ENCODE results near the gene LIPK. TPM values are rescaled to one million over a fixed set of nuclear protein-coding genes. Genes with fewer than 3 reads are reported as not detected.
A peak's percentile ranks its signal among the peaks of the same experiment; 100 is the strongest.
"Not testable (repeated sequence)": the region's sequence is repeated elsewhere in the genome, so short reads cannot be mapped to it uniquely, and the experiment has no call there.

The LIPK gene
- total RNA-seq, 2 donors from 2014 or later = not detected

DNA sequence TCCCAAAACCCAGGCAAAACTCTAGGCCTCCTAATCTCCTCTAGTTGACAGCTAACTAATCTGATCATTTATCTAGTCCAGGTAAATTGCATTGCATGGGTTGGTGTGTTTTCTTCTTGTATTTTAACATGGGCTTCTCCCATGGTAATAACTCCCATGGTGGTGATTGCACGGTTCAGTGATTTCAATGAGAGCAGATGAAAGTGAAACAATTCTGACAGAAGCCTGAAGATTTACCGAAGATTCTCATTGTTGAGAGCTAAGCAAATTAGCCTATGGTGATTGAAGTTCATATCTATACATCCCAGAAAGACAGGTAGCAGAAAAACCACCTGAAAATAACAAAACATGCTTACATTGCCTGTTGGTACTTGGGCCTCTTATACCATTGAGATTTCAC is 27.2 kb downstream of the LIPK start:
- H3K4me3 Mint-ChIP-seq = no peak overlapping the region
- no peak overlapping the region for H3K27ac Mint-ChIP-seq
- ATAC-seq (no peak), DNase-seq (ENCODE audit: low spot score) (no peak)
- H3K36me3 Mint-ChIP-seq = no peaks in the 10 kb centered on the region
- no peaks in the 10 kb centered on the region for H3K4me1 Mint-ChIP-seq (ENCODE audit: low read depth in 2 of 2)
- H3K9me3 Mint-ChIP-seq = no peaks in the 10 kb centered on the region
- H3K27me3 Mint-ChIP-seq = peaks cover 6 to 12% of the 10 kb centered on the region in 2 donors

DNA sequence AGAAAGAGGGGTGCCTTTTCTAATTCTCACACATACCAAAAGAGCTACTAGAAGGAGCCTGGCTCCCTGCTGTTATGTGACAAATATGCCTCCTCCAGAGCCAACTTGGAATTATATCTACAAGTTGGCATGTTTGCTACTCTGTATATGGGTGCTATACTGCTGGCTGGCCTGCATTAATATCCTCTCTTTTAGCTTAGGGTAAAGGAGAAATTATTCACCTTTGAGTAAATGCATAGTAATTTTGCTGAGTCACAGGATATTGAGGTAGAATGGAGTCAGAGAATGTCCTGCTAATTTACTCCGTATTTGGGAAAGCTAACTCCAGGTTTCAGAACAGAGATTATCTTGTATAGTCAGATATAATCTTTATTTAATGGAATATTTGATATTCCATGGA is 29.6 kb downstream of the LIPK start:
- Mint-ChIP-seq H3K27ac (no peak overlapping the region), H3K27me3 (peaks cover 14 to 18% of the 10 kb centered on the region in 2 donors), H3K4me1 (ENCODE audit: low read depth in 2 of 2) (no peaks in the 10 kb centered on the region), H3K36me3 (no peaks in the 10 kb centered on the region), H3K4me3 (no peak overlapping the region), H3K9me3 (no peaks in the 10 kb centered on the region)
- DNase-seq (ENCODE audit: low spot score) = no peak
- no peak for ATAC-seq

DNA sequence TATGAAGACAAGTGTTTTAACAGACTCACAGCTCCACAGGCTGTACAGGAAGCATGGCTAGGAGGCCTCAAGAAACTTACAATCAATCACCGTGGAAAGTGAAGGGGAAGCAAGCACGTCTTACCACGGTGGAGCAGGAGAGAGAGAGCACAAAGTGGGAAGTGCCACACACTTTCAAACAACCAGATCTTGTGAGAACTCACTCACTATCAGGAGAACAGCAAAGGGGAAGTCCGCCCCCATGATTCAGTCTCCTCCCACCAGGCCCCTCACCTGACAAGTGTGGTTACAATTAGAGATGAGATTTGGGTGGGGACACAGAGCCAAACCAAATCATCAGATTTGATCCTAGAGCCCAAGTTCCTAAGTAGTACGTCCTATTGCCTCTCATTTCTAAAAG is 35.9 kb downstream of the LIPK start:
- not testable (repeated sequence) for ATAC-seq; H3K4me1 Mint-ChIP-seq (ENCODE audit: low read depth in 2 of 2); DNase-seq (ENCODE audit: low spot score); H3K4me3 Mint-ChIP-seq; H3K27ac Mint-ChIP-seq
- peaks cover 23 to 55% of the 10 kb centered on the region in 2 donors for H3K27me3 Mint-ChIP-seq
- H3K36me3 Mint-ChIP-seq = peaks cover 12% of the 10 kb centered on the region
- H3K9me3 Mint-ChIP-seq = peaks cover 11% of the 10 kb centered on the region

- Mint-ChIP-seq H3K4me1 (ENCODE audit: low read depth in 2 of 2) (no peaks in the 10 kb centered on the region), H3K9me3 (peaks cover 11% of the 10 kb centered on the region), H3K36me3 (peaks cover 12% of the 10 kb centered on the region), H3K27ac (no peak overlapping the region), H3K4me3 (no peak overlapping the region), H3K27me3 (peaks cover 23 to 59% of the 10 kb centered on the region in 2 donors)
- DNase-seq (ENCODE audit: low spot score) (no peak), ATAC-seq (no peak)
These were observed 36.4 kb downstream of the LIPK start for GRCh38 chr10:88742448-88742847.

GRCh38 chr10:88744002-88744401 is 38.0 kb downstream of the LIPK start:
- Mint-ChIP-seq H3K27ac (no peak overlapping the region), H3K36me3 (peaks cover 12% of the 10 kb centered on the region), H3K9me3 (peaks cover 11% of the 10 kb centered on the region), H3K4me3 (no peak overlapping the region), H3K27me3 (peaks cover 21 to 47% of the 10 kb centered on the region in 2 donors), H3K4me1 (ENCODE audit: low read depth in 2 of 2) (no peaks in the 10 kb centered on the region)
- no peak for DNase-seq (ENCODE audit: low spot score)
- no peak for ATAC-seq

DNA sequence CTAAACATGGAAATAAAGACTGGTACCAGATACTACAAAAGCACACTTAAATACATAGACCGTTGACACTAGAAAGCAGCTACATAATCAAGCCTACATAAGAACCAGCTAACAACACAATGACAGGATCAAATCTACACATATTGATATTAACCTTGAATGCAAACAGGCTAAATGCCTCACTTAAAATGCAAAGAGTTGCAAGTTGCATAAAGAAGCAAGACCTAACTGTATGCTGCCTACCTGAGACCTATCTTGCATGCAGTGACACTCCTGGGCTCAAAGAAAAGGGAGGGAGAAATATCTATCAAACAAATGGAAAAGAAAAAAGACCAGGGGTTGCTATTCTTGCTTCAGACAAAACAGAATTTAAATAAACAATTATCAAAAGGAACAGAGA is 39.6 kb downstream of the LIPK start:
- ATAC-seq (no peak), DNase-seq (ENCODE audit: low spot score) (no peak)
- no peak overlapping the region for H3K27ac Mint-ChIP-seq
- no peak overlapping the region for H3K4me3 Mint-ChIP-seq
- peaks cover 12% of the 10 kb centered on the region for H3K36me3 Mint-ChIP-seq
- peaks cover 18 to 41% of the 10 kb centered on the region in 2 donors for H3K27me3 Mint-ChIP-seq
- no peaks in the 10 kb centered on the region for H3K4me1 Mint-ChIP-seq (ENCODE audit: low read depth in 2 of 2)
- peaks cover 11% of the 10 kb centered on the region for H3K9me3 Mint-ChIP-seq

DNA sequence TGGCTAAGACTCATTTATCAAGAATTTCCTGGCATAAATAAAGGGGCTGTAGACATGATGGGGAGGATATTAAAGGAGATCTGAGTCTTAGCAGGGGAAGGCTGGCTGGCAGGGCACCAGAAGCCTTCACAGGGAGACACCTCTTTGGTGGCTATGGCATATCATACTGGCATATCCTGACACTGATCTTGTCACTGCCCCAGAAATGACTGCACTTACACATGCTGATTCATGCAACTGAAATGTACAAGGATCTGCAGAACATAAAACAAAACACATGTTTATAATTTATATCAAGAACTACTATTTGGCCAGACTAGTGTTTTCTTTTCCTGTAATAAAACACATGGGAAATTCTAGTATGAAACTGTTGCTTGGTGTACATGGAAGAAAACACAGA is 48.2 kb downstream of the LIPK start:
- no peak for DNase-seq (ENCODE audit: low spot score)
- Mint-ChIP-seq H3K27ac (no peak overlapping the region), H3K36me3 (no peaks in the 10 kb centered on the region), H3K4me1 (ENCODE audit: low read depth in 2 of 2) (peaks cover 0 to 6% of the 10 kb centered on the region in 2 donors), H3K27me3 (peaks cover 3 to 7% of the 10 kb centered on the region in 2 donors), H3K9me3 (no peaks in the 10 kb centered on the region), H3K4me3 (no peak overlapping the region)
- no peak for ATAC-seq

- ATAC-seq = peak in 1 of 2 donors; percentile 58
- Mint-ChIP-seq H3K4me1 (ENCODE audit: low read depth in 2 of 2) (peaks cover 0 to 6% of the 10 kb centered on the region in 2 donors), H3K9me3 (no peaks in the 10 kb centered on the region), H3K4me3 (no peak overlapping the region), H3K27me3 (peaks cover 3 to 7% of the 10 kb centered on the region in 2 donors), H3K27ac (no peak overlapping the region), H3K36me3 (no peaks in the 10 kb centered on the region)
- DNase-seq (ENCODE audit: low spot score) = no peak
These were observed 49.7 kb downstream of the LIPK start for GRCh38 chr10:88755753-88756152.

- no peak overlapping the region for H3K4me3 Mint-ChIP-seq
- no peaks in the 10 kb centered on the region for H3K9me3 Mint-ChIP-seq
- H3K27ac Mint-ChIP-seq = no peak overlapping the region
- DNase-seq (ENCODE audit: low spot score) (no peak), ATAC-seq (no peak)
- H3K4me1 Mint-ChIP-seq (ENCODE audit: low read depth in 2 of 2) = peaks cover 0 to 6% of the 10 kb centered on the region in 2 donors
- H3K36me3 Mint-ChIP-seq = no peaks in the 10 kb centered on the region
- peaks cover 3 to 7% of the 10 kb centered on the region in 2 donors for H3K27me3 Mint-ChIP-seq
These were observed 50.6 kb downstream of the LIPK start for GRCh38 chr10:88756660-88757059.

DNA sequence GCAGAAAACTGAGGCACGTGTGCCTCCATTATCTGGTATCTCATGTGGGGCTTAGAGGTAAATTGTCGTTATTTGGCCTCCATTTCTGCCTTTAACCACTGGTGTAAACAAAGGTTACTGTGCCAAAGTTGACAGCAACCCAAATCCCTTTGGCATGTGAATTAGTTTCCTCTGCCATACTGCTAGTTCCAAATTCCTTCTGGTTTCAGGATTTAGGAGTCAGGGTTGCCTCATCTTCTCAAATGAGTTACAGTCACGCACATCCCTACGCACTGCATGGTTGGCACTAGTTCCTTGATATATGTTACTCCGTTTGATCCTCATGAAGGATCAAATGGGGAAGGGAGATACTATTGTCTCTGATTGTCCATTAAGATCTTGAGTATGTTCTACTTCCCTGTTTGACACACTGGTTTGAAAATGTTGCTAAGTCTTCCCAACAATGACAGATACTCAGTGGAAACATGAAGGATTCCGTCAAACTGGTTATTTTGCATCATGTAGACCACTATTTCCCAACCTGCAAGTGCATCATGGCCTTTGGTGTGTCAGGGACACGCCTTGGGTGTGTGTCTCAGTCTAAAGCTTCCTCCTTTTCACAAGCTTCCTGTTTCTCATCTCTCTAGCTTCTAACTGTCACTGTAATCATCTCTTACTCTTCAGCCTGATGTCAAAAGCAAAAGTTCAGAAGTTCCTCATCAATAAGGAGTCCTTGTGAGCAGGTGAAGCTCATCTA is 53.5 kb downstream of the LIPK start, which contains the start of gene LIPN:
Gene LIPN (plus strand): TSS at position 655 of the 736 bp plus-strand sequence. CDS start 1,386 bp downstream, outside the sequence.
- H3K4me3 Mint-ChIP-seq = no peak within 1 kb of the TSS
- H3K27me3 Mint-ChIP-seq = peaks cover 3 to 7% of the 10 kb centered on the region in 2 donors
- H3K9me3 Mint-ChIP-seq = no peaks in the 10 kb centered on the region
- peaks cover 0 to 6% of the 10 kb centered on the region in 2 donors for H3K4me1 Mint-ChIP-seq (ENCODE audit: low read depth in 2 of 2)
- H3K27ac Mint-ChIP-seq = no peak within 1 kb of the TSS
- no peaks in the 10 kb centered on the region for H3K36me3 Mint-ChIP-seq
- ATAC-seq (peak in 1 of 2 donors; percentile 51), DNase-seq (ENCODE audit: low spot score) (no peak)

DNA sequence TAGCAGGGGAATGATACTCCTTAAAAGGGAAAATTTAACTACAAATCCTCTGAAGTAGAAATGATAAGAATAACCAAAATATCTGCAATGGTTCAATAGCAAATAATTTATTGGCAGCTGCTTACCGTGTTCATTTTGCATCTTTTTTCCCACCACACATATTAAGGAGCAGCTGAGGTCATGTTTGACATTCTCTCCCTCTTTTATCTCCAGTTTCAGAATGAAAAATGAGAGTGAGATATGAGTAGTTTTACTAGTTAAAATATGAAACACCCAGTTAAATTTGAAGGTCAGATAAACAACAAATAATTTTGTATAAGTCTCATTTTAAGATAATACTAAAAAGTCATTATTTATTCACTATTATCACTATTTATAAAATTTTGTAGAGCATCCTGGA is 56.9 kb downstream of the LIPK start:
- Mint-ChIP-seq H3K4me3 (no peak overlapping the region), H3K4me1 (ENCODE audit: low read depth in 2 of 2) (no peaks in the 10 kb centered on the region), H3K9me3 (no peaks in the 10 kb centered on the region), H3K27me3 (peaks cover 0 to 5% of the 10 kb centered on the region in 2 donors), H3K36me3 (no peaks in the 10 kb centered on the region), H3K27ac (no peak overlapping the region)
- ATAC-seq (no peak), DNase-seq (ENCODE audit: low spot score) (no peak)

- Mint-ChIP-seq H3K9me3 (no peaks in the 10 kb centered on the region), H3K36me3 (no peaks in the 10 kb centered on the region), H3K4me1 (ENCODE audit: low read depth in 2 of 2) (no peaks in the 10 kb centered on the region), H3K27me3 (peaks cover 0 to 5% of the 10 kb centered on the region in 2 donors), H3K27ac (no peak overlapping the region), H3K4me3 (no peak overlapping the region)
- ATAC-seq = no peak
- DNase-seq (ENCODE audit: low spot score) = no peak
These were observed 57.4 kb downstream of the LIPK start for GRCh38 chr10:88763441-88763840.

DNA sequence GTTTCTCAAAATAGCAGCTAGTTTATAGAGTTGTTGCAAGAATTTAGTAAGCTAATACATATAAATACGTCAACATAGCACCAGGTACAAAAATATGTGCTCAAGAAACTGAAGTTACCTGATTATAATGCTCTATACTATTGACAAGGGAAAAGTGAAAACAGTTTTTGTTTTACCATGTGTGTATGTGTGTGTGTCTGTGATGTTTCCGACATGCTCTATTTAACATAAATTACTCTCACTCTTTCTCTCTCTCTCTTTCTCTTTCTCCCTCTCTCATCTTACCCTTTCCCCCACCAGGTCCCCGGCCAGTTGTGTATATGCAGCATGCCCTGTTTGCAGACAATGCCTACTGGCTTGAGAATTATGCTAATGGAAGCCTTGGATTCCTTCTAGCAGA is 58.1 kb downstream of the LIPK start:
- Mint-ChIP-seq H3K27ac (no peak overlapping the region), H3K27me3 (peaks cover 0 to 5% of the 10 kb centered on the region in 2 donors), H3K4me3 (no peak overlapping the region), H3K36me3 (no peaks in the 10 kb centered on the region), H3K9me3 (no peaks in the 10 kb centered on the region), H3K4me1 (ENCODE audit: low read depth in 2 of 2) (no peaks in the 10 kb centered on the region)
- no peak for ATAC-seq
- DNase-seq (ENCODE audit: low spot score) = no peak

GRCh38 chr10:88765816-88766215 is 59.8 kb downstream of the LIPK start:
- Mint-ChIP-seq H3K27ac (no peak overlapping the region), H3K4me3 (no peak overlapping the region), H3K27me3 (peaks cover 0 to 5% of the 10 kb centered on the region in 2 donors), H3K9me3 (no peaks in the 10 kb centered on the region), H3K4me1 (ENCODE audit: low read depth in 2 of 2) (no peaks in the 10 kb centered on the region), H3K36me3 (no peaks in the 10 kb centered on the region)
- DNase-seq (ENCODE audit: low spot score) = no peak
- ATAC-seq = no peak

Data from natural killer cell treated with Interleukin-12 subunit alpha and Interleukin-12 subunit beta and Interleukin-15 and Interleukin-18, amount 100 ng/mL, for 72 hours (primary cell).